HG03575 (cell line): ENCODE measurements around the gene PMFBP1.
"Not testable (repeated sequence)": the region's sequence is repeated elsewhere in the genome, so short reads cannot be mapped to it uniquely, and the experiment has no call there.

ENCODE experiments used
- ATAC-seq: cut with Tn5 transposase; IDR thresholded peaks from one replicate; pipeline ENCODE4 v1.9.1; 2021; ENCODE audit not compliant: unreplicated experiment, insufficient number of reproducible peaks, low FRiP score; ENCODE audit errors: extremely low read depth

Gene PMFBP1

DNA sequence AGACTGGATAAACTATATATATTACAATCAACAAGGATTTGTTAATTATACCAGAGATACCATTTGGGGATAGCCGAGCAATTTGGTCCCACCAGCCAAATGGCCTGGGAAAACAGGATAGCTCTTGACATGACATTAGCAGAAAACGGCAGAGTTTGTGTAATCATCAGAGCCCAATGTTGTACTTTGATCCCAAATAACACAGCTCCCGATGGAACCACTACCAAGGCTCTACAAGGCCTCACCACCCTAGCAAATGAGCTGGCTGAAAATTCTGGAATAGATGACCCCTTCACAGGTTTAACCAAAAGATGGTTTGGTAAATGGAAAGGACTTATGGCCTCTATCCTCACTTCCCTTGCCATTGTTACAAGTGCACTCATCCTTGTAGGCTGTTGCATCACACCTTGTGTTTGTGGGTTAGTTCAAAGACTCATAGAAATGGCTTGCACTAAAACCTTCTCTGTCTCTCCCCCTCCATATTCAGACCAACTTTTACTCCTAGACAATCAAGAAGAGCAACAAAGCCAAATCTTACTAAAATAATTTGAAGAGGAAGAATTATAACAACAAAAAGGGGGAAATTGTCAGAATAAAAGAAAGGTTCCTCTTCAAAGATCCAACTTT, 88.1 kb downstream of the PMFBP1 start:
- ATAC-seq = no peak

DNA sequence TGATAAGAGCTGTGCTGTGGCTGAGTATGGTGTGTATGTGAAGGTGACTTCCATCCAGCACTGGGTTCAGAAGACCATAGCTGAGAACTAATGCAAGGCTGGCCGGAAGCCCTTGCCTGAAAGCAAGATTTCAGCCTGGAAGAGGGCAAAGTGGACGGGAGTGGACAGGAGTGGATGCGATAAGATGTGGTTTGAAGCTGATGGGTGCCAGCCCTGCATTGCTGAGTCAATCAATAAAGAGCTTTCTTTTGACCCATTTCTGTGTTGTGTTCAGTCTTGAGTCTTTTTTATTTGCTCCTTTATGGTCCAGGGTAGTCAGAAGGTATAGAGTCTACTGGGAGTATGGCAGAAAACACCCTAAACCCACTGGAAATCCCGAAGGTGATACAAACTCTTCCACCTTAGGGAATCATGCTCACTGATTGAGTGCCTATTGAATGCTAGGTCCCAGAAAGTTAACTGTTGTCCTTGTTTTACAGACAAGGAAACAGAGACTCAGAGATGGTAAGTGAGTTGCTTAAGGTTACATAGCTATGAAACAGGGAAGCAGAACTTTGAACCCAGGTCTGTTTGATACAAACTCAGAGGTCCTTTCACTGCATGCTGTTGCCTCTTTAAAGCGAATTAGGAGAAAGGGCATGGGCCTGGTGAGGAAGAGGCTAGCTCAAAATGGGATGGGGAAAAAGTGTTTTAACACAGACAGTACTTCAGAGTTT, 94.8 kb downstream of the PMFBP1 start:
- ATAC-seq = not testable (repeated sequence)

DNA sequence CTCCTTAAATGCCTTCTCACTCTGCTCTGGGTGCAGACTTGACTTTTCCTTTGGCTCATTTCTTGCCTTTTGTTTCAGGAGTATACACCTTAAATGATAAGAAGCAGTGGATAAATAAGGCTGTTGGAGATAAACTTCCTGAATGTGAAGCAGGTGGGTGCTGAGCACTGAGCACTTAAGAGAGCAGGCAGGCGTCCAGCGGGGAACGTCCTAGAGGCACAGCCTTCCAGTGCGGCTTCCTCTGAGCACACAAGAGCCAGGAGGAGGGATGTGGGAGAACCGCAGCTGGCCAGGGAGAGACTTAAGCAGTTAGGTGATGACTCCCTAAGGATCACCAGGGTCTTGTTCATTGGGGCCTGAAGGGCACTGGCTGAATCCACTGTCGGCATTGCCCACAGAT, 96.9 kb downstream of the PMFBP1 start:
- not testable (repeated sequence) for ATAC-seq

DNA sequence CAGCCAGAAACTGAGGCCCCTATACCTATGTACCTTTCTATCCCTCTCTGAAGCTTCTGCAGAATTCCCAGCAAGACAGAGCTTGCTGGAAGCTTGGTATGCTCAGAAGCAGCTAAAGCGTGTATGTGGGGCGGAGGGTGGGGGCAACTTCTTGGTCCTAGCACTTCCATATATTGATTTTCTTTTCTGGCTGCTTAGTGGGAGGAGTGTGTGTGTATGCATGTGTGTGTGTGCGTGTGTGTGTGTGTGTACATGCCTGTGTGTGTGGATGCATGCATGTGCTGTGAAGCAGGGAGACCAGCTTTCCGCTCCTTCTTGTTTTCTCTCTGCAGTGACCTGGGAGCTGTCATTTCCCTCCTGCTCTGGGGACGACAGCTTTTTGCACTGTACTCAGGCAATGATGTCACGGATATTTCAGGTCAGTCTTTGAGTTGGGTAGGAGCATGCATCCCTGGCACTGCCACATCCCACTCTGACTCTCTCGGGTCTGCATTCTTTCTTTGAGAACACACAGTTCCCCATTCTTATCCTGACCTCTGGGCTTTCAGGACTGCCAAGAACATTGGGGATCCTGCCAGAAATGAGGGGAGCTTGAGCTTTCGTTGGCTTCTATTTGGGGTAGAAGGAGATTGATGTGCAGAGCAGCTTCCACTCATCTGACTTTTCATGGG, 98.3 kb downstream of the PMFBP1 start:
- ATAC-seq = no peak

DNA sequence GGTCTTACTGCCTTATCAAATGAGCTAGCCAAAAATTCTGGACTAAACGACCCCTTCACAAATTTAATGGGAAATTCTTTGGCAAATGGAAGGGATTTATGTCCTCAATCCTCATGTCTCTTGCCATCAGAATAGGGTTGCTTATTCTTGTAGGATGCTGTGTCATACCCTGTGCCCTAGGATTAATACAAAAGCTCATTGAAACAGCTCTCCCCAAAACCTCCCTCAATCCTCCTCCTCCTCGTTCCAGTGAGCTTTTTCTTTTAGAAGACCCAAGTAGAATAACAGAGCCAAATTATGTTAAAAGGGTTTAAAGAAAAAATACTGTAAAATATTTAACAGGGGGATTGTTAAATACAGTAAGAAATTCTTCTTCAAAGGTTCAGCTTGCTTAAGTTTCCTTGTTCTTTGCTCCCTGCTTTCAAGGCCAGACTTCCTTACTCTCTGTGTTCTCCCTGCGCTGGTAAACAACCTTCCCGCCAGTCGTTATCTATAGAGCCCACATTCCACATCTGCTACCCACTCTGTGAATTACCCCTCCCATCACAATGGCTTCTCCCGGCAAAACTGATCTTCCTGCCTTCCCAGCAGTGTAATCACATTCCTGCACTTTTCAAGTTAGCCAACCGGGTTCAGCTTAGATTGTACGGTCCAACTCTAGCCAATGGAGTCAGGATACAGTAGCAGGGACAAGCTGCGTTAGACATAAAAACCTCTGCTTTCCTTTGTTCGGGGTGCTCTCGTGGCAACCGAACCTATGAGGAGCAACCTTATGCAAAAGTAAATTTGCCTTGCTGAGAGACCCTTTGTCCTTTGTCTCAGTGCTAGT, 99.2 kb downstream of the PMFBP1 start:
- no peak for ATAC-seq
